Activated T-helper 1 cell treated with anti-CD3 and anti-CD28 coated beads, Interleukin-12 subunit alpha, Interleukin-12 subunit beta, Interleukin-2, Interleukin-4 antibody, amounts not matched to agents 30 ng/mL and 10 ng/mL and 1 ng/mL, durations not matched to agents 14 hours and 24 hours and 36 hours (primary cell): Measurements from ENCODE around the gene BNIP1. TPM values are rescaled to one million over a fixed set of nuclear protein-coding genes. Genes with fewer than 3 reads are reported as not detected.
"Not testable (repeated sequence)": the region's sequence is repeated elsewhere in the genome, so short reads cannot be mapped to it uniquely, and the experiment has no call there.

Experiments used
- DNase-seq: peaks from one replicate; pipeline ENCODE4 v3.0.0; 2021; ENCODE audit warnings: low spot score
- H3K27ac Mint-ChIP-seq: one replicate; pipeline ENCODE4 v1.8.0; 2021; ENCODE audit warnings: mild to moderate bottlenecking, mixed read lengths
- H3K27me3 Mint-ChIP-seq: one replicate; pipeline ENCODE4 v1.8.0; 2022; ENCODE audit warnings: mild to moderate bottlenecking, moderate library complexity, mixed read lengths; ENCODE audit not compliant: insufficient read depth
- H3K36me3 Mint-ChIP-seq: one replicate; pipeline ENCODE4 v1.8.0; 2021; ENCODE audit warnings: low read depth, mixed read lengths
- H3K4me1 Mint-ChIP-seq: one replicate; pipeline ENCODE4 v1.8.0; 2021; ENCODE audit warnings: low read depth, mixed read lengths
- H3K4me3 Mint-ChIP-seq: one replicate; pipeline ENCODE4 v1.8.0; 2021; ENCODE audit warnings: mild to moderate bottlenecking, moderate library complexity, mixed read lengths
- H3K9me3 Mint-ChIP-seq: one replicate; pipeline ENCODE4 v1.8.0; 2021; ENCODE audit warnings: mixed read lengths
- intact Hi-C: fragments of 100-400 bp; cut with micrococcal nuclease; formaldehyde crosslinking; loops from one replicate; pipeline ENCODE4 v1.15.1; 2024
- total RNA-seq: library from RNA; stranded (reverse); gene quantifications from 2 replicates; pipeline ENCODE4 v1.2.3, GENCODE V29; 2022

The BNIP1 gene
- total RNA-seq, 1 donor from 2014 or later = 22.6 TPM

DNA sequence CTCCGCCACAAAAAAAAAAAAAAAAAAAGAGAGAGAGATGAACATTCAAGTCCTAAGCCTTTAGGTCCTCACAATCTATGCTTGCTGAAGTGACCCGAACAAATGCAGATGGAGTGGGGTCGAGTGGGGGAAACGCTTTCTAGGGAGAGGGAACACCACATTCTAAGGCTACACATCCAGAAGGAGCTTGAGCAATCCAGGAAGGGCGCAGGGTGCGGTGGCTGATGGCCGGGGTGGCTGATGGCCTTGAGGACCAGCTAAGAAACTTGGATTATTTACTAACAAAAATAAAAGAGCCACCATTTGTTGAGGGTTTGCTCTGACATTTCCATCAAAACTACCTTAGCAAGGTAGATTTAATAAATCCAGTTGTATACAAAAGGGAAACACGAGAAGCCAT, 764 bp upstream of the BNIP1 start:
- Mint-ChIP-seq H3K4me1 (peaks cover 9% of the 10 kb centered on the region), H3K9me3 (no peaks in the 10 kb centered on the region), H3K27me3 (no peaks in the 10 kb centered on the region), H3K36me3 (peaks cover 7% of the 10 kb centered on the region), H3K4me3 (peak overlapping the region; percentile 7), H3K27ac (no peak overlapping the region)
- intact Hi-C loops = loop anchor here (10.0 kb wide), 2 partner anchors 429 to 741 kb away; partner anchors contain the start of gene CPEB4
- DNase-seq = no peak

DNA sequence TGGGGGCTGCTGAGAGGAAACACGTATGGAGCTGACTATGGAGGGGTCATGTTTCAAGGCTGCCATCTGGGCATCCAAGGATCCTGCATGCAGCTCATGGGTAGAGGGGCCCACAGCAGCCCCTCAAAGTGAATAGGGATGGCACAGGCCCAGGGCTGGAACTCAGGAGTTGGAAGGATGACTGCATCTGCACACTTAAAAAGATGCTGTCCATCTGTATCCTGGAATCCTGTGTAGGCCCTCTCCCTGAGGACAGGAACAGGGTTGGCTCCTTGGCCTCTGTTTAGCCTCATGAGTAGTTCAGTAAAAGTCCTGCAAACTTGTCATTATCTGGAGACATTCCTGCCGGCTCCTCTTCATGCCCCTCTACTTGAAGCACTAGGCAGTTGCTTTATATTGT, 4.0 kb downstream of the BNIP1 start:
- Mint-ChIP-seq H3K27me3 (no peaks in the 10 kb centered on the region), H3K4me3 (no peak overlapping the region), H3K27ac (no peak overlapping the region), H3K36me3 (peaks cover 24% of the 10 kb centered on the region), H3K9me3 (no peaks in the 10 kb centered on the region), H3K4me1 (peaks cover 9% of the 10 kb centered on the region)
- intact Hi-C loops = loop anchor here (10.0 kb wide), 2 partner anchors 434 to 736 kb away; partner anchors contain the start of gene CPEB4
- DNase-seq = no peak

- Mint-ChIP-seq H3K4me3 (no peak overlapping the region), H3K9me3 (no peaks in the 10 kb centered on the region), H3K4me1 (no peaks in the 10 kb centered on the region), H3K27ac (no peak overlapping the region), H3K27me3 (no peaks in the 10 kb centered on the region), H3K36me3 (peaks cover 32% of the 10 kb centered on the region)
- intact Hi-C loops = no loop called here
- DNase-seq = no peak
Measured at GRCh38 chr5:173152547-173152946, 8.2 kb downstream of the BNIP1 start.

GRCh38 chr5:173153842-173154241, 9.5 kb downstream of the BNIP1 start:
- H3K36me3 Mint-ChIP-seq = peaks cover 31% of the 10 kb centered on the region

DNA sequence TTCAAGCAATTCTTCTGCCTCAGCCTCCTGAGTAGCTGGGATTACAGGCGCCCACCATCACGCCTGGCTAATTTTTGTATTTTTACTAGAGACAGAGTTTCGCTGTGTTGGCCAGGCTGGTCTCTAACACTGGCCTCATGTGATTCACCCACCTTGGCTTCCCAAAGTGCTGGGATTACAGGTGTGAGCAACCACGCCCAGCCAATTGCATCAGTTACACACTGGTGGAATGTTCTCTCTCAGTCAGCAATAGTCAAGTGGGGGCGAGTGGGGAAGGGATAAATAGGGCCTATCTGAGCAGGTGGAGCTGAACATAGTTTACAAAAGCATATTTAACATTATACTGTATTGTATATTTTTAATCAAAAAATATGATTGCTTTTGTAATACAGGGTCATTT, 10.3 kb downstream of the BNIP1 start:
- H3K4me1 Mint-ChIP-seq, intact Hi-C loops, H3K27me3 Mint-ChIP-seq, DNase-seq, H3K4me3 Mint-ChIP-seq, H3K27ac Mint-ChIP-seq, H3K9me3 Mint-ChIP-seq: not testable (repeated sequence)
- peaks cover 27% of the 10 kb centered on the region for H3K36me3 Mint-ChIP-seq

More at GRCh38 chr5:173153842-173154241, 9.5 kb downstream of the BNIP1 start:
- no peaks in the 10 kb centered on the region for H3K4me1 Mint-ChIP-seq
- intact Hi-C loops = no loop called here
- no peak overlapping the region for H3K27ac Mint-ChIP-seq
- no peaks in the 10 kb centered on the region for H3K9me3 Mint-ChIP-seq
- no peaks in the 10 kb centered on the region for H3K27me3 Mint-ChIP-seq
- DNase-seq = no peak
- H3K4me3 Mint-ChIP-seq = no peak overlapping the region

GRCh38 chr5:173155912-173156311, 11.6 kb downstream of the BNIP1 start:
- H3K27me3 Mint-ChIP-seq = no peaks in the 10 kb centered on the region
- H3K9me3 Mint-ChIP-seq = no peaks in the 10 kb centered on the region
- DNase-seq = no peak
- H3K27ac Mint-ChIP-seq = no peak overlapping the region
- intact Hi-C loops = no loop called here
- H3K4me1 Mint-ChIP-seq = no peaks in the 10 kb centered on the region
- H3K36me3 Mint-ChIP-seq = peaks cover 27% of the 10 kb centered on the region
- H3K4me3 Mint-ChIP-seq = no peak overlapping the region

- intact Hi-C loops = no loop called here
- Mint-ChIP-seq H3K4me1 (no peaks in the 10 kb centered on the region), H3K4me3 (no peak overlapping the region), H3K27ac (no peak overlapping the region), H3K9me3 (no peaks in the 10 kb centered on the region), H3K27me3 (no peaks in the 10 kb centered on the region), H3K36me3 (peaks cover 27% of the 10 kb centered on the region)
- DNase-seq = no peak
Measured at GRCh38 chr5:173158366-173158765, 14.0 kb downstream of the BNIP1 start.

- Mint-ChIP-seq H3K27ac (no peak overlapping the region), H3K4me3 (no peak overlapping the region), H3K9me3 (no peaks in the 10 kb centered on the region), H3K36me3 (peaks cover 25% of the 10 kb centered on the region), H3K4me1 (no peaks in the 10 kb centered on the region), H3K27me3 (no peaks in the 10 kb centered on the region)
- intact Hi-C loops = no loop called here
- DNase-seq = no peak
Measured at GRCh38 chr5:173159256-173159655, 14.9 kb downstream of the BNIP1 start.

DNA sequence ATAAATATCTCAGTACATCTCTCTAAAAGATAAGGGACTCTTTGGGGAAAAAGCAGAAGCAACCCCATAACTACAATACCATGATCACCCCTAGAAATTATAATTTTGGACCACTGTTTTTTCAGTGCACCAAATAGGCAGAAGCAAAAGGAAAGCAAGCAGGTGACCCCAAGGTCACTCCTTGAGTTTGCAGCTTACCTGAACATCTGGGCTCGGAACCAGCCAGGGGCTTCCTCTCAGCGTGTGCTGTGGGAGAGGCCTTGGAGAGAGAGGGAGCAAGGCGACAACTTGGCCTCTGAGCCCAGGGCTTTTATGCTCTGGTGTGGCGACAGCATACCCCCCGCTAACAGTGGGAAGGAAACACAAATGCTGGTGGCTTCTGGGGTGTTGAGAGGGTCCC, 16.8 kb downstream of the BNIP1 start:
- no peaks in the 10 kb centered on the region for H3K27me3 Mint-ChIP-seq
- peaks cover 20% of the 10 kb centered on the region for H3K36me3 Mint-ChIP-seq
- intact Hi-C loops = no loop called here
- H3K4me3 Mint-ChIP-seq = no peak overlapping the region
- H3K4me1 Mint-ChIP-seq = no peaks in the 10 kb centered on the region
- no peak for DNase-seq
- H3K27ac Mint-ChIP-seq = no peak overlapping the region
- no peaks in the 10 kb centered on the region for H3K9me3 Mint-ChIP-seq

- Mint-ChIP-seq H3K36me3 (peaks cover 16% of the 10 kb centered on the region), H3K4me1 (no peaks in the 10 kb centered on the region), H3K27me3 (no peaks in the 10 kb centered on the region), H3K4me3 (no peak overlapping the region), H3K27ac (no peak overlapping the region), H3K9me3 (no peaks in the 10 kb centered on the region)
- no peak for DNase-seq
- intact Hi-C loops = no loop called here
Measured at GRCh38 chr5:173163219-173163618, 18.9 kb downstream of the BNIP1 start.

DNA sequence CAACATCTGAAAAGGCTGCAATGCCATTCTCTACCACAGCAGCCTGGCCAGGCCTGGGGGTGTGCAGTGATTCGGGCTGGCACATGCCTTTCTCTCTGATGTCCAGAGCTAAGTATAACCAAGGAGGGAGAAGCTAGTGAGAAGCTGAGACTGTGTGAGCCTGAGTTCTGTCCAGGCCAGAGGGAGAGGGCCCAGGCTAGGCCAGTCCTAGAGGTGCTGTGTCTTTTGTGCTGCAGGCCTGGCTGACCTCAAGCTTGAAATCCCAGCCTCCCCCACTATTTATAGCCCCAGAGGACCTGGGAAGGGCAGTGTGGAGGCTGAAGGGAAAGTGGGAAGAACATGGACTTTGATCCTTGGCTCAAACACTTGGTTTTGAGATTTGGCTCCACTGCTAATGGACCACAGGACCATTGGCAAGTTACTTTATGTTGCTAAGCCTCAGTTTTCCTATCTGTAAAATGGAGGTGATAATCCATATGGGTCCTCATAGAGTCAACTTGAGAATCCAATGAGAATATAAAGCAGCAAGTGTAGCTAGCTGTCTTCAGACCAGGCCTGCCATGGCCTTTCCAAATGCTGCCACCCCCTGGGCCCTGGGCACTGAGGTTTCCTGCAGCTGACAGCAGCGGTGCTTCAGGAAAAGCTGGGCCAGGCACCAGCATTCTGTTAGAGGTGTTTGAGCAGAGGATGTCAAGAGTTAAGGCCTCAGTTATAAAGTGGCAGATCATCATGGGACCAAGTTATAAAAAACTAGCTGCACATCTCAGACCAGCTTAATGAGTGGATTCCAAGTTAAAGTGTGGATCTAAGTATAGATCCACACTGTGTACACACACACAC, 21.1 kb downstream of the BNIP1 start:
- DNase-seq = no peak
- H3K4me3 Mint-ChIP-seq = no peak overlapping the region
- no peak overlapping the region for H3K27ac Mint-ChIP-seq
- no peaks in the 10 kb centered on the region for H3K9me3 Mint-ChIP-seq
- intact Hi-C loops = no loop called here
- H3K36me3 Mint-ChIP-seq = peaks cover 13% of the 10 kb centered on the region
- no peaks in the 10 kb centered on the region for H3K4me1 Mint-ChIP-seq
- no peaks in the 10 kb centered on the region for H3K27me3 Mint-ChIP-seq

GRCh38 chr5:173172166-173172565, 27.8 kb downstream of the BNIP1 start:
- no peak for DNase-seq
- H3K9me3 Mint-ChIP-seq = peaks cover 5% of the 10 kb centered on the region
- no peaks in the 10 kb centered on the region for H3K4me1 Mint-ChIP-seq
- no peak overlapping the region for H3K27ac Mint-ChIP-seq
- no peaks in the 10 kb centered on the region for H3K36me3 Mint-ChIP-seq
- intact Hi-C loops = no loop called here
- no peaks in the 10 kb centered on the region for H3K27me3 Mint-ChIP-seq
- H3K4me3 Mint-ChIP-seq = no peak overlapping the region

DNA sequence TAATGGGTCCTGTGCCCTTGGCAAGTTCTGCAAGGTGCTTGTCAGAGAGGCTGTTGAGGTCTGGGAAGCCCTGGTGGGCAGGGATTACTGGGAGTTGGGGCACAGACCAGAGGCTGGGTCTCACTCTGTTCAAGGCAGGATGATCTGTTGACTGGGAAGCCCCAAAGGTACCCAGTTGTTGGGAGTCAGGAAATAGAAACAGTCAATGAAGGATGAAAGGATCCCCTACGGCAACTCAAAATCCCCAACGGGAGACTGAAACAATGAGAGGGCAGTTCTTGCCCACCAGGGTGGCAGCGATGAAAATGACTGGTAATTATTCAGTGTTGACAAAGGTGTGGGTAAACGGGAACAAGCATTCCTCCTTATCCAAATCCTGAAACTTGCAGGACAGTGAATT, 31.2 kb downstream of the BNIP1 start:
- intact Hi-C loops = no loop called here
- Mint-ChIP-seq H3K27ac (no peak overlapping the region), H3K4me1 (no peaks in the 10 kb centered on the region), H3K4me3 (no peak overlapping the region), H3K27me3 (no peaks in the 10 kb centered on the region), H3K36me3 (no peaks in the 10 kb centered on the region), H3K9me3 (peaks cover 5% of the 10 kb centered on the region)
- no peak for DNase-seq
